Coronary artery (tissue), 2 donors: Measurements from ENCODE around the gene CLEC14A.

Experiments used
- DNase-seq: peaks from one replicate; pipeline ENCODE4 v3.0.0-alpha.2; 2017; ENCODE audit warnings: low spot score
- H3K27ac ChIP-seq, 2 donors: fragments of 200-600 bp; sonication (generic); one replicate each; pipeline ENCODE4 v1.5.1; 2016 to 2019
- H3K4me3 ChIP-seq: fragments of 200-600 bp; sonication (generic); 2 replicates; pipeline ENCODE4 v1.5.1; 2016; ENCODE audit warnings: mild to moderate bottlenecking, moderate library complexity
- TF ChIP-seq, protein P1 (sequence below): fragments of 200-600 bp; sonication (generic); IDR thresholded peaks from one replicate; pipeline ENCODE4 v1.5.1; 2019; ENCODE audit warnings: antibody characterized with exemption

CLEC14A gene

DNA sequence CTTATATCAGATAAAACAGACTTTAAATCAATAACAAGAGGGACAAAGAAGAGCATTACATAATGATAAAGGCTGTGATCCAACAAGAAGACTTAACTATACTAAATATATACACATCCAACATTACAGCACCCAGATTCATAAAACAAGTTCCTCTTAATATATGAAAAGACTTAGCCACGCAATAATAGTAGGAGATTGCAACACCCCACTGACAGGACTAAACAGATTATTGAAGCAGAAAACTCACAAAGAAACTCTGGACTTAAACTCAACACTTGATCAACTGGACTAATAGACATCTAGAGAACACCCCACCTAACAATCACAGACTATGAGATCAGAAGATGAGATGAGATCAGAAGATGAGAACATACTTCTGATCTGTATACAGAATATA, 5.7 kb upstream of the CLEC14A start:
- no peak overlapping the region for H3K27ac ChIP-seq
- H3K4me3 ChIP-seq, result no peak overlapping the region
- DNase-seq, result no peak
- TF ChIP-seq, protein P1, sequence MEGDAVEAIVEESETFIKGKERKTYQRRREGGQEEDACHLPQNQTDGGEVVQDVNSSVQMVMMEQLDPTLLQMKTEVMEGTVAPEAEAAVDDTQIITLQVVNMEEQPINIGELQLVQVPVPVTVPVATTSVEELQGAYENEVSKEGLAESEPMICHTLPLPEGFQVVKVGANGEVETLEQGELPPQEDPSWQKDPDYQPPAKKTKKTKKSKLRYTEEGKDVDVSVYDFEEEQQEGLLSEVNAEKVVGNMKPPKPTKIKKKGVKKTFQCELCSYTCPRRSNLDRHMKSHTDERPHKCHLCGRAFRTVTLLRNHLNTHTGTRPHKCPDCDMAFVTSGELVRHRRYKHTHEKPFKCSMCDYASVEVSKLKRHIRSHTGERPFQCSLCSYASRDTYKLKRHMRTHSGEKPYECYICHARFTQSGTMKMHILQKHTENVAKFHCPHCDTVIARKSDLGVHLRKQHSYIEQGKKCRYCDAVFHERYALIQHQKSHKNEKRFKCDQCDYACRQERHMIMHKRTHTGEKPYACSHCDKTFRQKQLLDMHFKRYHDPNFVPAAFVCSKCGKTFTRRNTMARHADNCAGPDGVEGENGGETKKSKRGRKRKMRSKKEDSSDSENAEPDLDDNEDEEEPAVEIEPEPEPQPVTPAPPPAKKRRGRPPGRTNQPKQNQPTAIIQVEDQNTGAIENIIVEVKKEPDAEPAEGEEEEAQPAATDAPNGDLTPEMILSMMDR, result no peak

- Histone ChIP-seq H3K27ac (peak overlapping the region in 1 of 2 donors; percentile 15), H3K4me3 (no peak overlapping the region)
- TF ChIP-seq, protein P1, result no peak
- DNase-seq, result no peak
These were observed 1.6 kb upstream of the CLEC14A start for GRCh38 chr14:38257507-38257906.

DNA sequence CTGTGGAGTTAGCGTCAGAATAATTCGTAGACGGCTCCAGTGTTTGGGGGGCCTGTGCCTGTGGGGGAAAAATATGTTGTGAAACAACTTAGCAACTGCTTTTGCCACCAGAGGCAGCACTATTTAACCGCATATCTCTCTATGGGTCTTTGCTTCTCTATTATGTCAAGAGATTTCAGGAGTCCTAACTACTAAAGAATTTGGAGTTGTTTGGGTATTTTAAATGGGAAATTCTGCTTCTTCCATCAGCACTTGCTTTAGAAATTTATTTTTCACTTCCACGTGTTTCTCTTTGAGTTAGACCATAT, 594 bp upstream of the CLEC14A start:
- no peak for DNase-seq
- Histone ChIP-seq H3K27ac (peak overlapping the region in 1 of 2 donors; percentile 15), H3K4me3 (peak overlapping the region; percentile 74)
- TF ChIP-seq, protein P1, result no peak

GRCh38 chr14:38255408-38255672, 553 bp downstream of the CLEC14A start:
- peak overlapping the region; percentile 74 for H3K4me3 ChIP-seq
- peak overlapping the region; percentile 9 to 78 for H3K27ac ChIP-seq
- TF ChIP-seq, protein P1, result no peak
- DNase-seq, result no peak

GRCh38 chr14:38254571-38255407, 1.1 kb downstream of the CLEC14A start:
- peak overlapping the region; percentile 9 to 78 for H3K27ac ChIP-seq
- no peak for DNase-seq
- H3K4me3 ChIP-seq, result peak overlapping the region; percentile 74
- TF ChIP-seq, protein P1, result no peak

DNA sequence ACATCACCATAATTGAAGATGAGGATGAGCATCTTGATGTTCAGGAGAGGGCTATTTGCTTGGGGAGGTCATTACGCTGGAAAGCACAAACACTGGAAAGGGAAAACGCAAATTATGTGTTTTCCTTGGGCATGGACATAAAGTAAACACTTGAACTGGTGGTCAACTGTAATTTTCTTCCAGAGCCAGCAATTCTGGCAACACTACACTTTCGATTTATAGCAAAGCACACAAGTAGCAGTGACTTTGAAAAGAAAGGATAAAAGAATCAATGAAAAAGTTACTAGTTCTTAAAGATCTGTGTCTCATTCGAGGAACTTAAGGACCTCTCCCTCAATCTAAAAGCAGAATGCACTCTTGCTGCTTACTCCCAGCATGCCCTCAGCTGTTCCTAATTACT, 2.2 kb downstream of the CLEC14A start:
- TF ChIP-seq, protein P1, result no peak
- no peak for DNase-seq
- H3K4me3 ChIP-seq, result peak overlapping the region; percentile 74
- peak overlapping the region in 1 of 2 donors; percentile 21 for H3K27ac ChIP-seq

- DNase-seq, result no peak
- TF ChIP-seq, protein P1, result no peak
- Histone ChIP-seq H3K27ac (peak overlapping the region in 1 of 2 donors; percentile 16), H3K4me3 (peak overlapping the region; percentile 14)
These were observed 3.7 kb downstream of the CLEC14A start for GRCh38 chr14:38252066-38252710.
